PC-3 (cell line): Measurements from ENCODE around the gene ALKBH3. TPM values are rescaled to one million over a fixed set of nuclear protein-coding genes. Genes with fewer than 3 reads are reported as not detected.

Source experiments
- ATAC-seq: fragments of 200-7000 bp; cut with Tn5 transposase; 2 replicates; pipeline ENCODE4 v1.9.1; 2020; ENCODE audit warnings: mild to moderate bottlenecking, moderate library complexity
- BruUV-seq: library from RNA; stranded (reverse); fragments of 400-500 nt; replicated peaks from 2 replicates; lab custom pipeline; 2021; lab: Mats Ljungman, UMichigan
- CTCF ChIA-PET: fragments of 300-600 bp; sonication (Branson Sonifier 250); formaldehyde crosslinking; loops from one replicate; lab custom pipeline; 2022; ENCODE audit warnings: antibody characterized with exemption; lab: Charles Lee
- POLR2A ChIA-PET: fragments of 300-600 bp; sonication (Branson Sonifier 250); formaldehyde crosslinking; loops from one replicate; lab custom pipeline; 2022; ENCODE audit warnings: antibody characterized with exemption; ENCODE audit not compliant: unreplicated experiment; lab: Charles Lee
- DNase-seq: peaks from one replicate; pipeline ENCODE4 v3.0.0-alpha.2; 2015
- H2AFZ ChIP-seq: fragments of 300-600 bp; sonication (generic); 2 replicates; pipeline ENCODE4 v1.6.0; 2016; ENCODE audit warnings: antibody characterized with exemption, low read length
- H3F3A ChIP-seq: fragments of 300-600 bp; sonication (generic); one replicate; pipeline ENCODE4 v1.6.0; 2017; ENCODE audit warnings: antibody characterized with exemption, low read length, control low read depth, mild to moderate bottlenecking; ENCODE audit not compliant: unreplicated experiment
- H3K27ac ChIP-seq: fragments of 300-600 bp; sonication (generic); 2 replicates; pipeline ENCODE4 v1.5.1; 2016; ENCODE audit warnings: mild to moderate bottlenecking, low read length
- H3K27me3 ChIP-seq: fragments of 300-600 bp; sonication (generic); 2 replicates; pipeline ENCODE4 v1.6.1; 2016; ENCODE audit warnings: low read length, mixed read lengths
- H3K36me3 ChIP-seq: fragments of 300-600 bp; sonication (generic); 2 replicates; pipeline ENCODE4 v1.6.1; 2016; ENCODE audit warnings: low read depth, mixed run types, low read length, mixed read lengths
- H3K4me1 ChIP-seq: fragments of 300-600 bp; sonication (generic); 2 replicates; pipeline ENCODE4 v1.5.1; 2016; ENCODE audit warnings: low read length; ENCODE audit not compliant: insufficient read depth
- H3K4me2 ChIP-seq: fragments of 300-600 bp; sonication (generic); 2 replicates; pipeline ENCODE4 v1.6.0; 2016; ENCODE audit warnings: low read length
- H3K4me3 ChIP-seq: fragments of 300-600 bp; sonication (generic); 2 replicates; pipeline ENCODE4 v1.5.1; 2016; ENCODE audit warnings: mild to moderate bottlenecking, low read length, mixed read lengths
- H3K79me2 ChIP-seq: fragments of 300-600 bp; sonication (generic); 2 replicates; pipeline ENCODE4 v1.6.1; 2017; ENCODE audit warnings: low read length, mixed read lengths
- H3K9ac ChIP-seq: fragments of 300-600 bp; sonication (generic); 2 replicates; pipeline ENCODE4 v1.6.0; 2016; ENCODE audit warnings: mild to moderate bottlenecking, low read length
- H3K9me2 ChIP-seq: fragments of 300-600 bp; sonication (generic); replicated peaks from 2 replicates; pipeline ENCODE4 v1.6.1; 2016; ENCODE audit warnings: mixed run types, low read length, mixed read lengths
- H3K9me3 ChIP-seq: fragments of 300-600 bp; sonication (generic); 2 replicates; pipeline ENCODE4 v1.6.1; 2016; ENCODE audit warnings: low read length, mixed read lengths
- H4K20me1 ChIP-seq: fragments of 300-600 bp; sonication (generic); 2 replicates; pipeline ENCODE4 v1.6.1; 2016; ENCODE audit warnings: low read length, mixed read lengths
- EZH2 ChIP-seq: fragments of 300-600 bp; sonication (generic); IDR thresholded peaks from one replicate; pipeline ENCODE4 v1.6.1; 2017; ENCODE audit warnings: antibody characterized with exemption, mild to moderate bottlenecking, low read length; ENCODE audit not compliant: unreplicated experiment
- EZH2phosphoT487 ChIP-seq: fragments of 300-600 bp; sonication (generic); IDR thresholded peaks from 2 replicates; pipeline ENCODE4 v1.6.1; 2018; ENCODE audit warnings: mild to moderate bottlenecking, antibody characterized with exemption, low read length, borderline replicate concordance
- intact Hi-C: fragments of 100-400 bp; cut with micrococcal nuclease; formaldehyde crosslinking; loops from 2 replicates; pipeline ENCODE4 v1.9.0; 2023
- total RNA-seq: library from RNA; depleted of rRNA; stranded (reverse); fragments of >200 nt; gene quantifications from 2 replicates; pipeline ENCODE4 v1.2.3, GENCODE V29; 2014
- TF ChIP-seq, protein P1 (sequence below): fragments of 300-600 bp; sonication (generic); conservative IDR thresholded peaks from 2 replicates; pipeline ENCODE4 v1.5.1; 2017; ENCODE audit warnings: antibody characterized with exemption, low read depth, mild to moderate bottlenecking, low read length

ALKBH3 gene
- total RNA-seq, 1 experiment from 2014 or later = 55.5 TPM

DNA sequence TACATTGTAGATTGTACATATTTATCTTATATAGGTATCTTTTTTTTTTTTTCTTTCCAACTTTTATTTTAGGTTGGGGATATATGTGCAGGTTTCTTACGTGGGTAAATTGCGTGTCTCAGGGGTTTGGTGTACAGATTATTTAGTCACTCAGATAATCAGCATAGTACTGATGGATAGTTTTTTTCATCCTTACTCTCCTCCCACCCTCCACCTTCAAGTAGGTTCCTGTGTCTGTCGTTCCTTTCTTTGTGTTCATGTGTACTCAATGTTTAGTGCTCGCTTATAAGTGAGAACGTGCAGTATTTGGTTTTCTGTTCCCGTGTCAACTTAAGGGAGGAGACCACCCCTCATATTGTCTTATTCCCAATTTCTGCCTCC is 71.4 kb downstream of the ALKBH3 start:
- H3K4me2 ChIP-seq = no peak overlapping the region
- POLR2A ChIA-PET = no interaction called here

DNA sequence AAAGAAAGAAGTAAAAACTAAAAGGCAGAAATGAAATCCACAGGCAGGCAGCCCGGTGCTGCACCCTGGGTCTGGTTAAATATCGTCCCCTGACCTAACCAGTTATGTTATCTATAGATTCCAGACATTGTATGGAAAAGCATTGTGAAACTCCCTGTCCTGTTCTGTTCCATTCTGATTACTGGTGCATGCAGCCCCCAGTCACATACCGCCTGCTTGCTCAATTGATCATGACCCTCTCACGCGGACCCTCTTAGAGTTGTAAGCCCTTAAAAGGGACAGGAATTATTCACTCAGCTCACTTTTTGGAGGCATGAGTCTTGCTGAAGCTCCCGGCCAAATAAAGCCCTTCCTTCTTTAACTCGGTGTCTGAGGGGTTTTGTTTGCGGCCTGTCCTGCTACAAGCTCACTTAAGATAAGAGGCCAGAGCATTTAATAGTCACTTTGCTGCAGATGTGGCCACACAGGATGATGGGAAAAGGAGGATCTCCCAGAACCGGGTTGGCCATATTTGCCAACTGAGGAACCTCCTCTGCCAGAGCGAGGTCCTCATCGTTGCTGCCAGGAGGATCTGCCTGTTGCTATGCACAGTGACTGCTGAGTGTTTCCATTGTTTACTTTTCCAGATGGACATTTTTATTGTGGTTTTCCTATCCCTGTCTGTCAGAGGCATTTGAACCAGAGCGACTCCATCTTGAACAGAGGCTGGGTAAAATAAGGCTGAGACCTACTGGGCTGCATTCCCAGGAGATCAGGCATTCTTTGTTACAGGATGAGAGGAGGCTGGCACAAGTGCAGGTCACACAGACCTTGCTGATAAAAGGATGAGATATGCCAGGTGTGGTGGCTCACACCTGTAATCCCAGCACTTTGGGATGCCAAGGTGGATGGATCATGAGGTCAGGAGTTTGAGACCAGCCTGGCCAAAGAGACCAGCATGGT is 72.0 kb downstream of the ALKBH3 start:
- intact Hi-C loops = no loop called here
- Histone ChIP-seq H3K4me2 (no peak overlapping the region), H3K9me3 (no peaks in the 10 kb centered on the region), H3K27me3 (no peaks in the 10 kb centered on the region), H4K20me1 (no peaks in the 10 kb centered on the region), H3K9me2 (no peaks in the 10 kb centered on the region), H3K27ac (no peak overlapping the region), H3K9ac (no peak overlapping the region), H3F3A (no peaks in the 10 kb centered on the region), H2AFZ (no peak overlapping the region), H3K36me3 (no peaks in the 10 kb centered on the region), H3K79me2 (no peaks in the 10 kb centered on the region), H3K4me3 (no peak overlapping the region), H3K4me1 (peaks cover 10% of the 10 kb centered on the region; the same call in 1 of the 2 replicates)
- ChIA-PET CTCF (no interaction called here), POLR2A (no interaction called here)
- no TSS peak for BruUV-seq
- TF ChIP-seq EZH2phosphoT487 (no peak), EZH2 (no peak)
- TF ChIP-seq, protein P1, sequence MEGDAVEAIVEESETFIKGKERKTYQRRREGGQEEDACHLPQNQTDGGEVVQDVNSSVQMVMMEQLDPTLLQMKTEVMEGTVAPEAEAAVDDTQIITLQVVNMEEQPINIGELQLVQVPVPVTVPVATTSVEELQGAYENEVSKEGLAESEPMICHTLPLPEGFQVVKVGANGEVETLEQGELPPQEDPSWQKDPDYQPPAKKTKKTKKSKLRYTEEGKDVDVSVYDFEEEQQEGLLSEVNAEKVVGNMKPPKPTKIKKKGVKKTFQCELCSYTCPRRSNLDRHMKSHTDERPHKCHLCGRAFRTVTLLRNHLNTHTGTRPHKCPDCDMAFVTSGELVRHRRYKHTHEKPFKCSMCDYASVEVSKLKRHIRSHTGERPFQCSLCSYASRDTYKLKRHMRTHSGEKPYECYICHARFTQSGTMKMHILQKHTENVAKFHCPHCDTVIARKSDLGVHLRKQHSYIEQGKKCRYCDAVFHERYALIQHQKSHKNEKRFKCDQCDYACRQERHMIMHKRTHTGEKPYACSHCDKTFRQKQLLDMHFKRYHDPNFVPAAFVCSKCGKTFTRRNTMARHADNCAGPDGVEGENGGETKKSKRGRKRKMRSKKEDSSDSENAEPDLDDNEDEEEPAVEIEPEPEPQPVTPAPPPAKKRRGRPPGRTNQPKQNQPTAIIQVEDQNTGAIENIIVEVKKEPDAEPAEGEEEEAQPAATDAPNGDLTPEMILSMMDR = no peak
- no peak for DNase-seq
- ATAC-seq = no peak

More for the DNA sequence above, 71.4 kb downstream of the ALKBH3 start:
- Histone ChIP-seq H3K4me1 (peaks cover 10% of the 10 kb centered on the region; the same call in 1 of the 2 replicates), H3K36me3 (no peaks in the 10 kb centered on the region), H3F3A (no peaks in the 10 kb centered on the region), H4K20me1 (no peaks in the 10 kb centered on the region), H3K27ac (no peak overlapping the region), H3K9ac (no peak overlapping the region), H3K27me3 (no peaks in the 10 kb centered on the region), H3K79me2 (no peaks in the 10 kb centered on the region), H3K9me2 (no peaks in the 10 kb centered on the region), H3K4me3 (no peak overlapping the region), H3K9me3 (no peaks in the 10 kb centered on the region), H2AFZ (no peak overlapping the region)
- ATAC-seq = no peak
- no peak for DNase-seq
- CTCF ChIA-PET = no interaction called here
- TF ChIP-seq, protein P1 = no peak
- TF ChIP-seq EZH2 (no peak), EZH2phosphoT487 (no peak)
- intact Hi-C loops = no loop called here
- no TSS peak for BruUV-seq

DNA sequence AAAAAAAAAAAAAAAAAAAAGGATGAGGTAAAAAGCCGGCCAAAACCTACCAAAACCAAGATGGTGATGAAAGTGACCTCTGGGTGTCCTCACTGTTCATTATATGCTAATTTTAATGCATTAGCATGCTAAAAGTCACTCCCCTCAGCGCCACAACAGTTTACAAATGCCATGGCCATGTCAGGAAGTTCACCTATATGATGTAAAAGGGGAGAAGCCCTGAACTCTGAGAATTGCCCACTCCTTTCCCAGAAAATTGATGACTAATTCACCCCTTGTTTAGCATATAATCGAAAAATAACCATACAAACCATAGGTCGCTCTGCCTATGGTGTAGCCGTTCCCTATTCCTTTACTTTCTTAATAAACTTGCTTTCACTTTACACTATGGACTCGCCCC is 72.9 kb downstream of the ALKBH3 start:
- Histone ChIP-seq H3K27me3 (no peaks in the 10 kb centered on the region), H3K36me3 (no peaks in the 10 kb centered on the region), H3F3A (no peaks in the 10 kb centered on the region), H3K9ac (no peak overlapping the region), H3K27ac (no peak overlapping the region), H3K9me2 (no peaks in the 10 kb centered on the region), H3K4me3 (no peak overlapping the region), H3K4me2 (no peak overlapping the region), H4K20me1 (no peaks in the 10 kb centered on the region), H3K79me2 (no peaks in the 10 kb centered on the region), H3K9me3 (no peaks in the 10 kb centered on the region), H2AFZ (no peak overlapping the region), H3K4me1 (peaks cover 10% of the 10 kb centered on the region; the same call in 1 of the 2 replicates)
- CTCF ChIA-PET = no interaction called here
- DNase-seq = no peak
- TF ChIP-seq EZH2 (no peak), EZH2phosphoT487 (no peak)
- TF ChIP-seq, protein P1 = no peak
- intact Hi-C loops = no loop called here
- no TSS peak for BruUV-seq
- POLR2A ChIA-PET = no interaction called here
- no peak for ATAC-seq
